Measurements from ENCODE around the gene PARPBP.

DNA sequence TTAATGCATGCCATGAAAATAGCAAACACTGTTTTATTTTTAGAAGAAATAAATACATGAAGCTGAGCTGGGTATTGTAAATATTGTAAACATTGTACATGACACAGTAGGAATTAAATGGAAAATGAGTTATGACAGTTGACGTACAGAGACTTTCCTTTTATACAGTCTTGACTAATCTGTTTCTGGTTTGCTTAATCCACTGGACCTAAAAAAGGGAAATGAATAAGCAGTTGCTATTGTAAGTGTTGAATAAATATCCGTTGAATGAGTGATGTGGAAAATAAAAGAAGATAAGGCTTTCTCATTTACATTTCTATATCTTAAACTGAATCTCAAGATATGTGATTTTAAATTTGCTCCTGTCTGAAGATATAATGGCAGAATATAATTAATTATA, 62.7 kb downstream of the PARPBP start:
- TF ChIP-seq EZH2phosphoT487 (IDR thresholded peaks at IDR 0.05; ENCODE audit: insufficient read depth, low read depth) (no peak), EZH2 (IDR thresholded peaks at IDR 0.05; ENCODE audit: insufficient read depth, poor library complexity, severe bottlenecking) (no peak)
